ENCODE measurements around the gene MMP13.
"Not testable (repeated sequence)": the region's sequence is repeated elsewhere in the genome, so short reads cannot be mapped to it uniquely, and the experiment has no call there.

Gene MMP13

DNA sequence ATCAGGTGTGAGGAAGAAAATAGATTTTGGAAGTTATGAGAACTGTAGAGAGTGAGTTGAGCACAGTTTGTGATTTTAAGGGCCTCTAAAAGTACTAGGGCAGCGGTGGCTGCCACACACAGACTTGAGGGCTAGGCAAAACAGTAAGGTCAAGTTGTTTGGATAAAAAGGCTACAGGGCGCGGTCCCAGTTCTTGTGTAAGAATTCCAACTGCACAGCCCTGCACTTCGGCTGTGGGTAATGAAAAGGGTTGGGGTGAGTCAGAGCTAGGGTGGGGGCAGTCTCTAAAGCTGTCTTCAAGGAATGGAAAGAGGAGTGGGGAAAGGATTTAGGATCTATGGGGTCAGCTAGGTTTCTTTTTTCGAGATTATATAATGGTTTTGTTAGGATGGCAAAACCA is 49.7 kb downstream of the MMP13 start:
- not testable (repeated sequence) for DNase-seq (ENCODE audit: extremely low read depth in 1 of 2, low read depth in 1 of 2)

DNA sequence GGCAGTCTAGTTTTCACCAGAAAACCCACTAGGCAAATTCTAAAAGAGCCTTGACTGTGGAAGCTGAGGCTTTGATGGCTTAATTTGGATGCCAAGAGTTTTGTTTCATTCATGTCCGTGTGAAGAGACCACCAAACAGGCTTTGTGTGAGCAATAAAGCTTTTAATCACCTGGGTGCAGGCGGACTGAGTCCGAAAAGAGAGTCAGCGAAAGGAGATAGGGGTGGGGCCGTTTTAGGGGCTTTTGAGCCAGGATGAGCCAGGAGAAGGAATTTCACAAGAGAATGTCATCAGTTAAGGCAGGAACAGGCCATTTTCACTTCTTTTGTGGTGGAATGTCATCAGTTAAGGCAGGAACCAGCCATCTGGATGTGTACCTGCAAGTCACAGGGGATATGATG is 51.6 kb downstream of the MMP13 start:
- not testable (repeated sequence) for DNase-seq (ENCODE audit: extremely low read depth in 1 of 2, low read depth in 1 of 2)

GRCh38 chr11:102900346-102900745 is 55.2 kb downstream of the MMP13 start:
- no peak for DNase-seq (ENCODE audit: extremely low read depth in 1 of 2, low read depth in 1 of 2)

Data from stimulated activated CD8-positive, alpha-beta memory T cell treated with anti-CD3 and anti-CD28 coated beads, Interleukin-7, amount 100 ng/mL, for 48 hours (primary cell).